AG10803 (cell line): ENCODE results near the gene RIN1.
"Not testable (repeated sequence)": the region's sequence is repeated elsewhere in the genome, so short reads cannot be mapped to it uniquely, and the experiment has no call there.

Experiments used
- DNase-seq: peaks from one replicate; pipeline ENCODE4 v3.0.0; 2010; ENCODE audit warnings: low read depth
- H3K4me3 ChIP-seq: 2 replicates; pipeline ENCODE4 v1.5.1; 2011; ENCODE audit warnings: mild to moderate bottlenecking, low read length, control low read depth
- TF ChIP-seq, protein P1 (sequence below): conservative IDR thresholded peaks from 2 replicates; pipeline ENCODE4 v1.5.1; 2011; ENCODE audit warnings: mild to moderate bottlenecking, low read length, control low read depth, inconsistent platforms

Gene RIN1

DNA sequence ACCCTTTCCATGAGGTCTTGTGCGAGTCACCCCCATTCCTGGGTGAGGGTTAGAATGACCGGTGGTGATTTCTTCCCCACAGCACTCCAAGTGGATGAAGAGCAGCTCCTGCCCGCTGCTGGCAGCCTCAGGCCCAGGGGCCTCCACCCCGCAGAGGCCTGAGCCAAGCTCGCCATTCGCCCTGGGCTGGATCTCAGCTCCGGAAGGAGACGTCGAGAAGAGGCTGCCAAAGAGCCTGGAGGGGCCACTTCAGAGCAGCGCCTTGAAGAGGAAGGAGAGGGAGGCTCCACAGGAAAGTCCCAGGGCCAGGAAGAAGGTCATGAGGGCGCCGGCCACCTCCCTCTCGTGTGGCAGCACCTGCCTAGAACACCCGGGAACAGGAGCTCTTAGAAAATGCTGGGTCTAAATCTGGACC lies 27.0 kb upstream of the RIN1 start:
- no peak overlapping the region for H3K4me3 ChIP-seq
- no peak for DNase-seq
- TF ChIP-seq, protein P1, sequence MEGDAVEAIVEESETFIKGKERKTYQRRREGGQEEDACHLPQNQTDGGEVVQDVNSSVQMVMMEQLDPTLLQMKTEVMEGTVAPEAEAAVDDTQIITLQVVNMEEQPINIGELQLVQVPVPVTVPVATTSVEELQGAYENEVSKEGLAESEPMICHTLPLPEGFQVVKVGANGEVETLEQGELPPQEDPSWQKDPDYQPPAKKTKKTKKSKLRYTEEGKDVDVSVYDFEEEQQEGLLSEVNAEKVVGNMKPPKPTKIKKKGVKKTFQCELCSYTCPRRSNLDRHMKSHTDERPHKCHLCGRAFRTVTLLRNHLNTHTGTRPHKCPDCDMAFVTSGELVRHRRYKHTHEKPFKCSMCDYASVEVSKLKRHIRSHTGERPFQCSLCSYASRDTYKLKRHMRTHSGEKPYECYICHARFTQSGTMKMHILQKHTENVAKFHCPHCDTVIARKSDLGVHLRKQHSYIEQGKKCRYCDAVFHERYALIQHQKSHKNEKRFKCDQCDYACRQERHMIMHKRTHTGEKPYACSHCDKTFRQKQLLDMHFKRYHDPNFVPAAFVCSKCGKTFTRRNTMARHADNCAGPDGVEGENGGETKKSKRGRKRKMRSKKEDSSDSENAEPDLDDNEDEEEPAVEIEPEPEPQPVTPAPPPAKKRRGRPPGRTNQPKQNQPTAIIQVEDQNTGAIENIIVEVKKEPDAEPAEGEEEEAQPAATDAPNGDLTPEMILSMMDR = no peak

DNA sequence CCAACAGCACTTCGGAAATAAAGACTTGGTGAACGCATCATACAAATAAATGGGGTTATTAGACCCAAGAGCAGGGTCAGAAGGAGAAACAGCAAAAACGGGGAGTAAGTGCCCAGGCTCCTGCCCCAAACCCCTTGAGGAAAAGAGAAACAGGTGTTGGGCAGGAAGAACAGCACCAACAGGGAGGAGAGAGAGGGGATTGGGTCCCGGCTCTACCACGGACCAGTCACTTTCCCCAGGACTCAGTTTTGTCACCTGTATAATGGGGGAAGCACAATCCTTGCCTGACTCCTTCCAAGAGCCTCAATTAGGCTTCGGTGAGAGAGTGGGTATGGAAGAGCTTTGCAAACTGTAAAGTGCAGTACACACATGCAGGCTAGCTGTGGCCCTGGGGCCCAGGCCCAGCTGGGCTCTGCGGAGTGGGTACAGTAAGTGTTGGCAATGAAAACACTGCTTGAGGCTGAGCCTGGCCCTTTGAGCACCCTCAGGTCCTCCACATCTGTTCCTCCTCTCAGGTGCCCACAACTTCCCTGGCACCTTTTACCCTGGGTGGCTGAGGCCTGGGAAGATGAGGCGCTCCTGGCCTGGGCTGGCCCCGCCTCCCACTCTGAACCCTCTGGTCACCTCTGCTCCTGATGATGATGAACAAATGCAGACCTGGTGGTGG lies 26.4 kb upstream of the RIN1 start:
- DNase-seq = no peak
- no peak overlapping the region for H3K4me3 ChIP-seq
- TF ChIP-seq, protein P1 = no peak

DNA sequence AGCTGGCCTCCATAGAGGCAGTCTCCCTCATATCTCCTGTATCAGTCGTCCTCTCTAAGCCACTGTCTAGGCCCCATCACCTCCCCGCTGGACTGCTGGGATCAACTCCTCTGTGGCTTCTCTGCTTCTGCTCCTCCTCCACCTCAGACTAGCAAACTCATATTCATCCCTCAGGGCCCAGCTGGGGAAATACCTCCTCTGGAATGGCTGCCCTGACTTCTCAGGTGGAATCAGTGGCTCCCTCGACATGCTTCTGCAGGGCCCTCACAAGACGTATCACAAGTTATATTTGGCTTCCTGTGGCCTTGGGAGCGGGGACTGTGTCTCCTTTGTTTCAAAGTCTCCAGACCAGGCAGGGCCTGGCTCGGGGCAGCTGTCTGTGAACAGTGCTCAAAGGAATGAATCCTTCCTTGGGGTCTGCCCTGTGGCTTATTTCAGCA lies 25.3 kb upstream of the RIN1 start:
- DNase-seq = no peak
- H3K4me3 ChIP-seq = no peak overlapping the region
- TF ChIP-seq, protein P1 = no peak

DNA sequence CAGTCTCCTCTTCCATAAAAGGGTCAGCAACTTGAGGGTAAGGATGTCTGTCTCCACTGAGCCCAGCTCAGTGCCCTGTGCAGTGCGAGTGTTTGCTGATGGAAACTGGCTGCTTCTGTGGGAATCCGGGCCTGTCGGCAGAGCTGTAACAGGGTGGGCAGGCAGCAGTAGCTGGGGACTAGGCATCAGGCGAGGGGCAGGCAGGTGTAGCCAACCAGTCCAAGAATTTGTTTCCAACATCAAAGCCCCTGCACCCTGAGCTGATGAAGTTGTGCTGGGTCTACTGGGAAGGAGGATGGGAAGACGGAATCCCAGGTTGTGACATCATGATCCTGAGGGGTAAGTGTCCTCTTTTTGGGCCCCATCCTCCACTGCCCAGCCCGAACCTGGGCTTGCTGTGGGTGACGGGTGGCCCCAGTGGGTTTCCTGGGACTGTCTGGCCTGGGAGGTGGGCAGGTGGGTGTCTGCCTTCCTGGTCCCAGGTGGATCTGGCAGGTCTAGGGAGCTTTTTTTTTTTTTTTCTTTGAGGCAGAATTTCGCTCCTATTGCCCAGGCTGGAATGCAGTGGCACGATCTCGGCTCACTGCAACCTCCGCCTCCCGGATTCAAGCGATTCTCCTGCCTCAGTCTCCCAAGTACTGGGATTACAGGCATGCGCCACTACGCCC lies 24.3 kb upstream of the RIN1 start:
- TF ChIP-seq, protein P1 = no peak

DNA sequence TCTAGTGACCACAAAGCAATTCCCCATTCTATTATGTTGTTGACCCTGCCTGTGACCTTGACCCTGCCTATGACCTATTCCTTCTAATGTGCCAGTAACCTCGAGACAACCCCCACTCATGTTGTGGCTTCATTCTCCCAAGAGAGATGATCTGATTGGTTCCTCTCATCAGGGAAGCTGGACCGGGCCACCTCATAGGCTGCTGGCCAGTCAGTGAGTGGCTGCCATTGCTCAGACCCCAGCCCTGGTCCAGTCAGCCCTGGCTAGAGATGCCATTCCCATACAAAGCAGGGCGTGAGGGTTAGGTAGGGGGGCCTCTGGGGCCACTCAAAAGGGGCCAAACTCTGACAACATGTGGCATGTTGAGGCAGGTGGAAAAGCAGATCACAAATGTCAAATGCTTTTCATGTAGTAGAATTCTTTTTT lies 23.4 kb upstream of the RIN1 start:
- no peak overlapping the region for H3K4me3 ChIP-seq
- no peak for DNase-seq
- TF ChIP-seq, protein P1 = no peak

More for the DNA sequence above, 24.3 kb upstream of the RIN1 start:
- H3K4me3 ChIP-seq = no peak overlapping the region
- DNase-seq = no peak

DNA sequence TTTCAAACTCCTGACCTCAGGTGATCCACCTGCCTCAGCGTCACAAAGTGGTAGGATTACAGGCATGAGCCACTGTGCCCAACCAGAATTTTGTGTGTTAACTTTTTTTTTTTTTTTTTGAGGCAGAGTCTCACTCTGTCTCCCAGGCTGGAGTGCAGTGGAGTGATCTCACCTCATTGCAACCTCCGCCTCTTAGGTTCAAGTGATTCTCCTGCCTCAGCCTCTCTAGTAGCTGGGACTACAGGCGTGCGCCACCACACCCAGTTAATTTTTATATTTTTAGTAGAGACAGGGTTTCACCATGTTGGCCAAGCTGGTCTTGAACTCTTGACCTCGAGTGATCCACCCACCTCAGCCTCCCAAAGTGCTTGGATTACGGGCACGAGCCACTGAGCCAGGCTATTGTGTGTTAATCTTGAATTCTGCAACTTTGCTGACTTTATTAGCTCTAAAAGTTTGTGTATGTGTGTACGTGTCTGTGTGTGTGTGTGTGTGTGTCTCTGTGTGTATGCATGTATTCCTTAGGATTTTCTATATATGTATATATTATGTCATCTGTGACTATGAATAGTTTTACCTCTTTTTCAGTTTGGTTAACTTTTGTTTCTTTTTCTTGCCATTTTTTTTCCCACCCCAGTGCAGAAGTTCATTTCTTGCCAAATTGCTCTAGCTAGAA lies 14.5 kb upstream of the RIN1 start:
- DNase-seq, H3K4me3 ChIP-seq: not testable (repeated sequence)

DNA sequence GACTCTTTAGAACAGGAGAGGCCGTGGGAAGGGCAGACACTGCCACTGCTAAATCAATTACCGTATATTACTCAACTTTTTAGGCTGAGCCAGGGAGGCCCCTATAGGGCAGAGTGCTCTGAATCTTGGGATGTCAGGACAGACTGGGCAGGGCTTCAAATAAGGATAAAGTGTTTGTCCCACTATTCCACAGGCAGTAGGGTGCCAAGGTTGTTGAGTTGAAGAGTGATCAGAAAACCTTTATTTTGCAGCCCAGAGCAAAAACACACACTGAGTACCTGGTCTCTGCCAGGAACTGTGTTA lies 12.8 kb upstream of the RIN1 start:
- TF ChIP-seq, protein P1 = no peak
- no peak for DNase-seq
- H3K4me3 ChIP-seq = no peak overlapping the region
